Caco-2 (cell line): Measurements from ENCODE around the gene NOX5. TPM values are rescaled to one million over a fixed set of nuclear protein-coding genes. Genes with fewer than 3 reads are reported as not detected.
A peak's percentile ranks its signal among the peaks of the same experiment; 100 is the strongest.

Experiments used
- BruUV-seq: library from RNA; stranded (reverse); fragments of 400-500 nt; replicated peaks from 2 replicates; lab custom pipeline; 2021; lab: Mats Ljungman, UMichigan
- CTCF ChIA-PET: fragments of 300-600 bp; sonication (Branson Sonifier 250); formaldehyde crosslinking; loops from one replicate; lab custom pipeline; 2022; ENCODE audit warnings: antibody characterized with exemption; lab: Charles Lee
- POLR2A ChIA-PET: fragments of 300-600 bp; sonication (Branson Sonifier 250); formaldehyde crosslinking; loops from one replicate; lab custom pipeline; 2022; ENCODE audit warnings: antibody characterized with exemption; lab: Charles Lee
- DNase-seq, 2 experiments: peaks; one replicate each; pipeline versions ENCODE4 v3.0.0 to v3.0.0-alpha.2; 2020 to 2022
- H3K27me3 ChIP-seq: replicated peaks from 2 replicates; pipeline ENCODE4 v1.6.0; 2011; ENCODE audit warnings: low read length; ENCODE audit not compliant: control insufficient read depth, insufficient read depth
- H3K36me3 ChIP-seq: 2 replicates; pipeline ENCODE4 v1.5.1; 2011; ENCODE audit warnings: low read length; ENCODE audit not compliant: control insufficient read depth, insufficient read depth
- H3K4me1 ChIP-seq: fragments of 250-450 bp; sonication (Bioruptor Pico); 2 replicates; pipeline ENCODE4 v1.5.1; 2020; ENCODE audit warnings: mild to moderate bottlenecking
- H3K4me3 ChIP-seq: 2 replicates; pipeline ENCODE4 v1.5.1; 2011; ENCODE audit warnings: low read depth, mild to moderate bottlenecking, control low read depth, low read length
- H3K9me3 ChIP-seq: fragments of 250-450 bp; sonication (Bioruptor Pico); 2 replicates; pipeline ENCODE4 v1.5.1; 2020; ENCODE audit warnings: mild to moderate bottlenecking, moderate library complexity
- H3K27ac Mint-ChIP-seq: one replicate; pipeline ENCODE4 v1.8.0; 2022; ENCODE audit warnings: mixed read lengths; ENCODE audit not compliant: unreplicated experiment
- H3K27me3 Mint-ChIP-seq: one replicate; pipeline ENCODE4 v1.8.0; 2022; ENCODE audit warnings: mixed read lengths; ENCODE audit not compliant: insufficient read depth, unreplicated experiment
- H3K36me3 Mint-ChIP-seq: one replicate; pipeline ENCODE4 v1.8.0; 2022; ENCODE audit warnings: mild to moderate bottlenecking, mixed read lengths; ENCODE audit not compliant: insufficient read depth, unreplicated experiment
- H3K4me1 Mint-ChIP-seq: one replicate; pipeline ENCODE4 v1.8.0; 2022; ENCODE audit warnings: low read depth, mixed read lengths; ENCODE audit not compliant: unreplicated experiment
- H3K4me3 Mint-ChIP-seq: one replicate; pipeline ENCODE4 v1.8.0; 2022; ENCODE audit warnings: mild to moderate bottlenecking, moderate library complexity, mixed read lengths; ENCODE audit not compliant: unreplicated experiment
- H3K9me3 Mint-ChIP-seq: one replicate; pipeline ENCODE4 v1.8.0; 2022; ENCODE audit warnings: mixed read lengths; ENCODE audit not compliant: unreplicated experiment
- CTCF ChIP-seq, 2 experiments: fragments of 200-600 bp in 1 of 2; IDR thresholded peaks; 1 replicate in 1 of 2; 2 replicates in 1 of 2; pipeline versions ENCODE4 v1.5.1 to v1.8.0; 2011 to 2022; ENCODE audit warnings: antibody characterized with exemption in 1 of 2, control low read depth in 1 of 2, inconsistent platforms in 1 of 2, low read depth in 1 of 2, low read length in 1 of 2, mild to moderate bottlenecking in 1 of 2, moderate library complexity in 1 of 2; ENCODE audit not compliant: insufficient read depth in 1 of 2, severe bottlenecking in 1 of 2, unreplicated experiment in 1 of 2
- intact Hi-C: fragments of 100-400 bp; cut with micrococcal nuclease; formaldehyde crosslinking; loops from one replicate; pipeline ENCODE4 v1.10.0; 2022; ENCODE audit not compliant: unreplicated experiment
- total RNA-seq: library from RNA; stranded (reverse); gene quantifications from 2 replicates; pipeline ENCODE4 v1.2.3, GENCODE V29; 2022

NOX5 gene
- total RNA-seq, 1 experiment from 2014 or later, result 0.05 TPM

- H3K4me3 ChIP-seq, result no peak overlapping the region
- Mint-ChIP-seq H3K36me3 (no peaks in the 10 kb centered on the region), H3K4me1 (peaks cover 14% of the 10 kb centered on the region), H3K27ac (peak overlapping the region; percentile 58), H3K27me3 (no peaks in the 10 kb centered on the region), H3K9me3 (no peaks in the 10 kb centered on the region), H3K4me3 (no peak overlapping the region)
- no TSS peak for BruUV-seq
- no peak for TF ChIP-seq CTCF (IDR thresholded peaks at IDR 0.05; ENCODE audit: insufficient read depth in 1 of 2, low read depth in 1 of 2, low read length in 1 of 2, severe bottlenecking in 1 of 2, unreplicated experiment in 1 of 2)
- intact Hi-C loops, result no loop called here
- DNase-seq, result no peak
- ChIA-PET POLR2A (no interaction called here), CTCF (no interaction called here)
- peaks cover 24% of the 10 kb centered on the region for H3K4me1 ChIP-seq
- no peaks in the 10 kb centered on the region for H3K36me3 ChIP-seq
- H3K9me3 ChIP-seq, result no peaks in the 10 kb centered on the region; the same call in 1 of the 2 replicates
- H3K27me3 ChIP-seq, result no peaks in the 10 kb centered on the region
Measured at GRCh38 chr15:68992696-68993095, 21.8 kb upstream of the NOX5 start.

GRCh38 chr15:68993276-68993675 is 21.2 kb upstream of the NOX5 start:
- no peaks in the 10 kb centered on the region for H3K27me3 ChIP-seq
- no peak overlapping the region for H3K4me3 Mint-ChIP-seq
- no peak for DNase-seq
- H3K36me3 Mint-ChIP-seq, result no peaks in the 10 kb centered on the region
- no peaks in the 10 kb centered on the region for H3K9me3 Mint-ChIP-seq
- intact Hi-C loops, result no loop called here
- no peak overlapping the region for H3K4me3 ChIP-seq
- H3K9me3 ChIP-seq, result no peaks in the 10 kb centered on the region; the same call in 1 of the 2 replicates
- no peaks in the 10 kb centered on the region for H3K36me3 ChIP-seq
- H3K27ac Mint-ChIP-seq, result no peak overlapping the region
- no peaks in the 10 kb centered on the region for H3K27me3 Mint-ChIP-seq
- TF ChIP-seq CTCF (IDR thresholded peaks at IDR 0.05; ENCODE audit: insufficient read depth in 1 of 2, low read depth in 1 of 2, low read length in 1 of 2, severe bottlenecking in 1 of 2, unreplicated experiment in 1 of 2), result no peak
- no TSS peak for BruUV-seq
- CTCF ChIA-PET, result no interaction called here
- peaks cover 14% of the 10 kb centered on the region for H3K4me1 Mint-ChIP-seq
- peaks cover 24% of the 10 kb centered on the region for H3K4me1 ChIP-seq
- POLR2A ChIA-PET, result no interaction called here

GRCh38 chr15:68994149-68994548 is 20.3 kb upstream of the NOX5 start:
- Histone ChIP-seq H3K4me3 (no peak overlapping the region), H3K36me3 (no peaks in the 10 kb centered on the region), H3K27me3 (no peaks in the 10 kb centered on the region), H3K9me3 (no peaks in the 10 kb centered on the region; the same call in 1 of the 2 replicates), H3K4me1 (peaks cover 24% of the 10 kb centered on the region)
- ChIA-PET CTCF (no interaction called here), POLR2A (no interaction called here)
- no peak overlapping the region for H3K4me3 Mint-ChIP-seq
- H3K27ac Mint-ChIP-seq, result no peak overlapping the region
- no peaks in the 10 kb centered on the region for H3K36me3 Mint-ChIP-seq
- H3K27me3 Mint-ChIP-seq, result no peaks in the 10 kb centered on the region
- intact Hi-C loops, result no loop called here
- no TSS peak for BruUV-seq
- no peaks in the 10 kb centered on the region for H3K9me3 Mint-ChIP-seq
- no peak for DNase-seq
- TF ChIP-seq CTCF (IDR thresholded peaks at IDR 0.05; ENCODE audit: insufficient read depth in 1 of 2, low read depth in 1 of 2, low read length in 1 of 2, severe bottlenecking in 1 of 2, unreplicated experiment in 1 of 2), result no peak
- H3K4me1 Mint-ChIP-seq, result peaks cover 14% of the 10 kb centered on the region
